ENCODE data around the gene C1QTNF2.
"Not testable (repeated sequence)": the region's sequence is repeated elsewhere in the genome, so short reads cannot be mapped to it uniquely, and the experiment has no call there.

C1QTNF2 gene

GRCh38 chr5:160339406-160340130 lies 30.9 kb downstream of the C1QTNF2 start:
- DNase-seq, result no peak

GRCh38 chr5:160334716-160335115 lies 35.7 kb downstream of the C1QTNF2 start:
- not testable (repeated sequence) for DNase-seq

GRCh38 chr5:160333721-160334120 lies 36.7 kb downstream of the C1QTNF2 start:
- DNase-seq, result no peak

- DNase-seq, result no peak
Measured at GRCh38 chr5:160330212-160330611, 40.2 kb downstream of the C1QTNF2 start.

GRCh38 chr5:160327818-160328217 lies 42.6 kb downstream of the C1QTNF2 start:
- no peak for DNase-seq

- no peak for DNase-seq
Measured at GRCh38 chr5:160326981-160327380, 43.4 kb downstream of the C1QTNF2 start.

GRCh38 chr5:160325716-160326115 lies 44.7 kb downstream of the C1QTNF2 start:
- DNase-seq, result no peak

GRCh38 chr5:160324886-160325285 lies 45.5 kb downstream of the C1QTNF2 start:
- DNase-seq, result no peak

GRCh38 chr5:160318409-160318808 lies 52.0 kb downstream of the C1QTNF2 start:
- DNase-seq, result no peak

GRCh38 chr5:160317434-160317833 lies 53.0 kb downstream of the C1QTNF2 start:
- no peak for DNase-seq

- no peak for DNase-seq
Measured at GRCh38 chr5:160315968-160316367, 54.5 kb downstream of the C1QTNF2 start.

GRCh38 chr5:160312960-160313727 lies 57.3 kb downstream of the C1QTNF2 start:
- DNase-seq, result no peak

- DNase-seq, result no peak
Measured at GRCh38 chr5:160312134-160312959, 58.1 kb downstream of the C1QTNF2 start, which contains the start of gene CCNJL. Gene CCNJL, minus strand, starts transcription at chr5:160312564. Its CDS starts 641 bp downstream, at chr5:160311923.

- no peak for DNase-seq
Measured at GRCh38 chr5:160311491-160312133, 58.8 kb downstream of the C1QTNF2 start.

- no peak for DNase-seq
Measured at GRCh38 chr5:160310552-160311295, 59.7 kb downstream of the C1QTNF2 start.

GRCh38 chr5:160310140-160310539 lies 60.3 kb downstream of the C1QTNF2 start:
- no peak for DNase-seq

- DNase-seq, result no peak
Measured at GRCh38 chr5:160306696-160307095, 63.7 kb downstream of the C1QTNF2 start.

- no peak for DNase-seq
Measured at GRCh38 chr5:160305319-160305718, 65.1 kb downstream of the C1QTNF2 start.

GRCh38 chr5:160303690-160304089 lies 66.7 kb downstream of the C1QTNF2 start:
- DNase-seq, result no peak

GRCh38 chr5:160298189-160298588 lies 72.2 kb downstream of the C1QTNF2 start:
- DNase-seq, result no peak

- no peak for DNase-seq
Measured at GRCh38 chr5:160297776-160298175, 72.7 kb downstream of the C1QTNF2 start.

Measured in activated effector memory CD4-positive, alpha-beta T cell treated with Interleukin-2 at 50 U/mL for 16 hours (primary cell).